HG02981 (cell line): ENCODE results near the gene MYH13.

ENCODE experiments used
- ATAC-seq: cut with Tn5 transposase; IDR thresholded peaks from one replicate; pipeline ENCODE4 v1.9.1; 2021; ENCODE audit warnings: mild to moderate bottlenecking, moderate library complexity; ENCODE audit not compliant: unreplicated experiment

MYH13 gene

DNA sequence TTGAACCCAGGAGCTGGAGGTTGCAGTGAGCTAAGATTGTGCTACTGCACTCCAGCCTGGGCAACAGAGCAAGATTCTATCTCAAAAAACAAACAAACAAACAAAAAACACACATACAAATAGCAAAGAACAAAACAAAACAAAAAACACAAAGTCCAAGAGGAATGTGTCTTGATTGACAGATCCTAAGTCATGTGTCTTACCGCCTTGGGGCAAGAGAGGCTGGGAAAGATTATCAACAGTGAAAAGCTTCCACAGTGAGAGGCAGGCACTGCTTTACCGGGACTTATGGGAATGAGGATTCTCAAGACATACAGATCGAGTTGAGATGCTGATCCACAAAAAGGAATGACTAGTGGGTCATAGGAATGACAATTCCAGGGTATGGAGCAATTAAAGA is 111.7 kb downstream of the MYH13 start:
- no peak for ATAC-seq

DNA sequence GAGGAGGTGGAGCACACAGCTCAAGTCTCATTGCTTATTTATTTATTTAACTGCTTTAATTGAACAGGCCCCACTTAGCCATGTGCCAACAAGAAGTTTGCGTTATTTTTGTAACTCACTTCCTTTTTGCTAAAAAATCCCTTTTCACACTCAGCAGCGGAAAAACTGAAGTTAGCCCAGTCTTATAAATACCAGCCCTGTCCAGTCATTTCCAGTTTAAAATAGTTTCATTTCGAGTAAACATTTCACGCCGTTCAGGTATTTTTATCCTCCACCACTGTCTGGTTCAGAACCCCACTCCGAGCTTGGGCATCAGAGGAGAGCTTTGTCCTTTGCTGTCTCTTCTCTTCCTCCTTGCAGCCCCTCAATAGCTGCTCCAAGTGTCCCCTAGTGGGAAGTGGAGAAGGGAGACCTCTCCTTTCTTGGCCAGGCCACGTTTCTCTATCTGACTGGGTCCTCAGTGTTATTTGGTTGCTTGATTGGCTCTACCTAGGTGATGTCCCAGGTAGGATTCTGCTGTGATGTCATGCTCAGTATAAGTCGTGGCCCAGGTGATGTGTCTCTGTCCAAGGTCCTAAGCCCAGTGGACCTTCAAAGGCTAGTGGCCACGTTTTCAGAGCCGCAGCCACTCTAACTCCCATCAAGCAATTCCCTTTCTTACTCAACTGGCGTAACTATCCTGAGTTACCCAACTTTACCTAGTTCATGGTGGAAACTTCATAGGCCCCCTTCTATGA is 121.4 kb downstream of the MYH13 start:
- peak; percentile 82 for ATAC-seq
